ENCODE results near the gene SMAD1.

Gene SMAD1

DNA sequence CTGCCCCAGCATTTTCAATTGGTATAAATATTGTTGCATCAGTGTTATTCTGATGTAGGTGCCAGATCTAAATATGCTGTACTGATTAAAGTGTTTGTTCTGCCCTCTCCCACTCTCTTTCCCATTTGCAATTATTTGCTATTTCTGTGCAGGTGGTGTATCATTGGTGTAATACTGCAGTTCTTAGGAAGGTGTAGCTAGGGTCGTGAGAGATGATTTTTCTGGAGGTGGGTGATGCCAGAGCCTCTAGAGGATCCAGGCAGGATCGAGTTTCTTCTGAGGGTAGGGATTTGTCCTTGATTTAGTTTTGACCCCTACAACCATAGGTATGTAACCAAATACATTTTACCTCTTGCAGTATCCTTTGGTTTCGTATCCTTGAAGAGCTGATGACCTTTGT, 1.9 kb downstream of the SMAD1 start:
- Histone ChIP-seq H3K36me3 (ENCODE audit: insufficient read depth, low read length) (peaks cover 4% of the 10 kb centered on the region; the same call in 1 of the 2 replicates), H3K27ac (no peak overlapping the region; the same call in 1 of the 2 replicates), H3K9ac (ENCODE audit: insufficient read length) (peak overlapping the region; percentile 96), H3K4me3 (peak overlapping the region; percentile 96), H3K9me3 (ENCODE audit: low read depth, low read length) (no peaks in the 10 kb centered on the region)
- TF ChIP-seq EZH2 (IDR thresholded peaks at IDR 0.05) (no peak), FOXP2 (optimal IDR thresholded peaks at IDR 0.05; ENCODE audit: control extremely low read depth, extremely low read length, insufficient read depth) (no peak), POLR2AphosphoS5 (IDR thresholded peaks at IDR 0.05; ENCODE audit: borderline replicate concordance, low read depth, low read length) (no peak)
- no peak for DNase-seq (ENCODE audit: low read depth, low spot score)

DNA sequence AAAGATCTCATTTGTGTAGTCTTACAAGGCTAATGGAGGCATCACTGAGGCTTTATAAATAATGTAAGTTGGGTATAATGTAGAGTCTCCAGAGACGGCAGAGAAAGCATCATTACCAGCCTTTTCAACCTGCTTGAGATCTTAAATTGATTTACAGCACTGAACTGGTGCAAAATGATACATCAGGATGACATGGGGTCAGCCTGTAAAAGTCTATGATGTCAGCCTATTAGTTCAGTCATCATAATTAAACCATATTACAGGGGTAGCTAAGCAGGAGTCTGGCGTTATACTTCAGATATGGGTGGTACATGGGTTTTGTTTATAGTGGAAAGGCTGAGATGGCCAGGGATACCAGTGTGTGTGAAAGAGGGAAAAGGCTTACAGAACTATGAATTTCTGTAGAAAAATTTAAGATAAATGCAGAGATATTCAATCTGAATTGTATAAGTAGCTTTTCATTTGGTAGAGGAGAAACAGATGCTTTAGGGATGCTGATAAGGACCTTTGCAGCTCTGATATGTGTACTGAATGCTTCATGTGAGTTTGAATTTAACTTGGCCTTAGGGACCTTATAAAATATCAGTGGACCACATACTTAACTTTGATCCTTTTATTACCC, 2.7 kb downstream of the SMAD1 start:
- H3K9ac ChIP-seq (ENCODE audit: insufficient read length): no peak overlapping the region
- no peaks in the 10 kb centered on the region for H3K9me3 ChIP-seq (ENCODE audit: low read depth, low read length)
- H3K36me3 ChIP-seq (ENCODE audit: insufficient read depth, low read length): peaks cover 4% of the 10 kb centered on the region; the same call in 1 of the 2 replicates
- TF ChIP-seq EZH2 (IDR thresholded peaks at IDR 0.05) (no peak), POLR2AphosphoS5 (IDR thresholded peaks at IDR 0.05; ENCODE audit: borderline replicate concordance, low read depth, low read length) (no peak), FOXP2 (optimal IDR thresholded peaks at IDR 0.05; ENCODE audit: control extremely low read depth, extremely low read length, insufficient read depth) (no peak)
- DNase-seq (ENCODE audit: low read depth, low spot score): no peak
- no peak overlapping the region for H3K27ac ChIP-seq
- peak overlapping the region; percentile 96 for H3K4me3 ChIP-seq

DNA sequence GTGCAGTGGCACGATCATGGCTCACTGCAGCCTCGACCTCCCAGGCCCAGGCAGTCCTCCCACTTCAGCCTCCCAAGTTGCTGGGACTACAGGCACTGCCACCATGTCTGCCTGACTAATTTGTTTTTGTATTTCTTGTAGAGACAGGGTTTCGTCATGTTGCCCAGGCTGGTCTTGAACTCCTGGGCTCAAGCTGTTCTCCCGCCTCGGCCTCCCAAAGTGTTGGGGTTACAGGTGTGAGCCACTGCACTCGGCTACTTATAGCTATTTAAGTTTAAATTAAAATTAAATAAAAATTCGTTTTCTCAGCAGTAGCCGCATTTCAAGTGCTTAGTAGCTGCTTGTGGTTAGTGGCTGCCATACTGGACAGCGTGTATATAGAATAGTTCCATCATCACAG, 3.5 kb downstream of the SMAD1 start:
- no peak for DNase-seq (ENCODE audit: low read depth, low spot score)
- Histone ChIP-seq H3K9me3 (ENCODE audit: low read depth, low read length) (no peaks in the 10 kb centered on the region), H3K4me3 (no peak overlapping the region), H3K9ac (ENCODE audit: insufficient read length) (no peak overlapping the region), H3K27ac (no peak overlapping the region), H3K36me3 (ENCODE audit: insufficient read depth, low read length) (peaks cover 4% of the 10 kb centered on the region; the same call in 1 of the 2 replicates)
- no peak for TF ChIP-seq EZH2 (IDR thresholded peaks at IDR 0.05)
- TF ChIP-seq POLR2AphosphoS5 (IDR thresholded peaks at IDR 0.05; ENCODE audit: borderline replicate concordance, low read depth, low read length): no peak
- no peak for TF ChIP-seq FOXP2 (optimal IDR thresholded peaks at IDR 0.05; ENCODE audit: control extremely low read depth, extremely low read length, insufficient read depth)

DNA sequence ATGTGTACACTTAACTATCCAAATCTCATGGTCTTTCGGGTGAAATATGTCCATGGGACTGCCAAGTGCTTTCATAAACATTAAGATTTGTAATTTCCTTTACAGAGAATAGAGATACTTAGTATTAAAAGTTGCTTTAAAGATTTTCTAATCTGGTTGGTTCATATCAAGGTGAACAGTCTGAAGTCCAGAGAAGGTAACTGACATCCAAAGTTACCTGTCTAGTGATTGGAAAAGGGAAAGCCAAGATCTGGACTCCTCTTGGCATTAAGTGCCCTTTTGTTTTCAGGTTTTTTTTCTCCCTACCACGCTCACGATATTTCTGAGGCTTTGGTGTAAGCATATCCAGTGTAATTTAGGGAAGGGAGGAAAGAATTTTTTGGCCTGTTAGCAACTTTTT, 5.0 kb downstream of the SMAD1 start:
- H3K4me3 ChIP-seq: no peak overlapping the region
- peaks cover 4% of the 10 kb centered on the region; the same call in 1 of the 2 replicates for H3K36me3 ChIP-seq (ENCODE audit: insufficient read depth, low read length)
- H3K27ac ChIP-seq: no peak overlapping the region
- peak overlapping the region; percentile 11 for H3K9ac ChIP-seq (ENCODE audit: insufficient read length)
- DNase-seq (ENCODE audit: low read depth, low spot score): no peak
- no peak for TF ChIP-seq POLR2AphosphoS5 (IDR thresholded peaks at IDR 0.05; ENCODE audit: borderline replicate concordance, low read depth, low read length)
- TF ChIP-seq FOXP2 (optimal IDR thresholded peaks at IDR 0.05; ENCODE audit: control extremely low read depth, extremely low read length, insufficient read depth): no peak
- no peak for TF ChIP-seq EZH2 (IDR thresholded peaks at IDR 0.05)
- no peaks in the 10 kb centered on the region for H3K9me3 ChIP-seq (ENCODE audit: low read depth, low read length)

DNA sequence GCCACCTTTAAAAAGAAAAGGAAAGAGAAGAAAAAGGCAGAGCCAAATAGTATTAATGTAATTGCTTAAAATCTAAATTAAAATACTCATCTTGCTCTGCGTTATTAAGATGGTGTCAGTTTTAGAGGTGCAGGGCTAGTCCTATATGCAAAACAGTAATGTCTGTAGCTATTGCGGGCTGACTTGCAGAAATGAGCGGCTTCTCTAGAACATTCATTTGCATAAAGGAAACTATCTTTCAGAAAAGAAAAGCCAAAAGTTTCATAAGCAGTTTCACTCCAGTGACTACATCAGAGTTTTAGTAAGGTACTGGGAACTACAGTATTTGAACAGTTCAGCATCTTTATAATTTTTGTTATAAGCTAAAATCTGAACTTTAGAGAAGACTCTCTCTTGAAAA, 6.0 kb downstream of the SMAD1 start:
- Histone ChIP-seq H3K9ac (ENCODE audit: insufficient read length) (no peak overlapping the region), H3K9me3 (ENCODE audit: low read depth, low read length) (no peaks in the 10 kb centered on the region), H3K36me3 (ENCODE audit: insufficient read depth, low read length) (peaks cover 4% of the 10 kb centered on the region; the same call in 1 of the 2 replicates), H3K27ac (peak overlapping the region; percentile 16; the same call in 1 of the 2 replicates), H3K4me3 (peak overlapping the region; percentile 40)
- TF ChIP-seq POLR2AphosphoS5 (IDR thresholded peaks at IDR 0.05; ENCODE audit: borderline replicate concordance, low read depth, low read length) (no peak), FOXP2 (optimal IDR thresholded peaks at IDR 0.05; ENCODE audit: control extremely low read depth, extremely low read length, insufficient read depth) (no peak), EZH2 (IDR thresholded peaks at IDR 0.05) (no peak)
- DNase-seq (ENCODE audit: low read depth, low spot score): no peak

DNA sequence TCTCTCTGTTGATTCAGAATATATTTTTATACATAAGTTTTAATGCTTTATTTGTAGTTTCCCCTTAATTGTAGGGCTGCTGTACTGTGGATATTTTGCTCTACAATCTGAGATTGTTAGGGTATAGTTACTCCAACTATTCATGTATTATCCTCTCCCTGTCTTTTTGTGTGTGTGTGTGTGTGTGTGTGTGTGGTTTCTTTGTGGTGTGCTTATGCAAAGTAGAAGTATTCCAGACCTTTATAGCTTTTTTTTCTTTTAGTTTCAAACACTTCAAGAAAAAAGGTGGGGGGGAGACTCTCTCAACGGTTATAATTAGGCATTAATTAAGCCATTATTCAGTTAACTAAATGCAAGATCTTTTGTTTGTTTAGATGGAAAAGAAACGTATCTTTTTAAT, 6.7 kb downstream of the SMAD1 start:
- TF ChIP-seq POLR2AphosphoS5 (IDR thresholded peaks at IDR 0.05; ENCODE audit: borderline replicate concordance, low read depth, low read length) (no peak), FOXP2 (optimal IDR thresholded peaks at IDR 0.05; ENCODE audit: control extremely low read depth, extremely low read length, insufficient read depth) (no peak), EZH2 (IDR thresholded peaks at IDR 0.05) (no peak)
- Histone ChIP-seq H3K27ac (no peak overlapping the region), H3K9me3 (ENCODE audit: low read depth, low read length) (no peaks in the 10 kb centered on the region), H3K36me3 (ENCODE audit: insufficient read depth, low read length) (peaks cover 4% of the 10 kb centered on the region; the same call in 1 of the 2 replicates), H3K9ac (ENCODE audit: insufficient read length) (no peak overlapping the region), H3K4me3 (no peak overlapping the region)
- no peak for DNase-seq (ENCODE audit: low read depth, low spot score)

DNA sequence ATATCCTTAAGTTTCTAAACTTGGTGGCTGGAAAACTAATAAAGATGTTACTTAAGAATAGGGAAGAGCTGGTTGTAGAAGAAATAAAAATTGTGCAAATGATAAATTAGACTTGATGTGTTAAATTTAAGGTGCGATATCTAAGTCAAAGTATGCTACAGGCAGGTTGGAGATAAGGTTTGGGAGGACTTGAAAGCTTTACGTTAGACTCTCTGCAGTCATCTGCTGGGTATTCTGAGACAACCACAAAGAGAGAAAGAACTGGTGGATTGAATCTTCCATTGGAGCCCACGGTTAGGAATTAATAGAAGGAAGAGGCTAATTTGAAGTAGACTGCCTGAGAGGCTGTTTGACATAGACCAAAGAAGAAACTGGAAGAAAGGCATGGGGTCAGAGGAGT, 7.9 kb downstream of the SMAD1 start:
- H3K9me3 ChIP-seq (ENCODE audit: low read depth, low read length): no peaks in the 10 kb centered on the region
- peaks cover 4% of the 10 kb centered on the region; the same call in 1 of the 2 replicates for H3K36me3 ChIP-seq (ENCODE audit: insufficient read depth, low read length)
- H3K9ac ChIP-seq (ENCODE audit: insufficient read length): no peak overlapping the region
- TF ChIP-seq EZH2 (IDR thresholded peaks at IDR 0.05) (no peak), POLR2AphosphoS5 (IDR thresholded peaks at IDR 0.05; ENCODE audit: borderline replicate concordance, low read depth, low read length) (no peak), FOXP2 (optimal IDR thresholded peaks at IDR 0.05; ENCODE audit: control extremely low read depth, extremely low read length, insufficient read depth) (no peak)
- no peak overlapping the region for H3K27ac ChIP-seq
- no peak overlapping the region for H3K4me3 ChIP-seq
- DNase-seq (ENCODE audit: low read depth, low spot score): no peak

DNA sequence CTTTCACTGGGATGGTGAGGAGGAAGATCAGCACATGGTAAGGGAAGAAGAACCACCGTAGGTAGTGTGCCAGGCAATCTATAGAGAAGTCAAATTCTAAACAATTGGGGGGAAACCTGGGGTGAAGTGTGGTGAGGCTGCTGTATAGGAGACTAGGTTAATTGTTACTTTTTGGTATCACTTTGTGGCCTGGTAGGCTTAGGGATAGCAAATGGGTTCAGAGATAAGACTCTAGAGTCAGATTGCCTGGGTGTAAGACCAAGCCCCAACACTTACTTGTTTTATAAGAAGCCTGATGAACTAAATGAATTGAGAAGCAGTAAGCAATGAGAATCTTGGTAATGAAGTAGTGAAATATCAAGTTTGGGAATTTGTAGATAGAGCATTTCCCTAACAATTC, 8.7 kb downstream of the SMAD1 start:
- peak overlapping the region; percentile 4 for H3K9ac ChIP-seq (ENCODE audit: insufficient read length)
- peak overlapping the region; percentile 46; the same call in 1 of the 2 replicates for H3K27ac ChIP-seq
- H3K9me3 ChIP-seq (ENCODE audit: low read depth, low read length): no peaks in the 10 kb centered on the region
- H3K4me3 ChIP-seq: no peak overlapping the region
- H3K36me3 ChIP-seq (ENCODE audit: insufficient read depth, low read length): peaks cover 4% of the 10 kb centered on the region; the same call in 1 of the 2 replicates
- TF ChIP-seq EZH2 (IDR thresholded peaks at IDR 0.05): no peak
- TF ChIP-seq FOXP2 (optimal IDR thresholded peaks at IDR 0.05; ENCODE audit: control extremely low read depth, extremely low read length, insufficient read depth): no peak
- TF ChIP-seq POLR2AphosphoS5 (IDR thresholded peaks at IDR 0.05; ENCODE audit: borderline replicate concordance, low read depth, low read length): no peak
- DNase-seq (ENCODE audit: low read depth, low spot score): no peak
